ENCODE measurements around the gene PTDSS2. TPM values are rescaled to one million over a fixed set of nuclear protein-coding genes. Genes with fewer than 3 reads are reported as not detected.
"Not testable (repeated sequence)": the region's sequence is repeated elsewhere in the genome, so short reads cannot be mapped to it uniquely, and the experiment has no call there.

Gene PTDSS2
- total RNA-seq, 1 experiment from 2014 or later: 49.5 TPM

DNA sequence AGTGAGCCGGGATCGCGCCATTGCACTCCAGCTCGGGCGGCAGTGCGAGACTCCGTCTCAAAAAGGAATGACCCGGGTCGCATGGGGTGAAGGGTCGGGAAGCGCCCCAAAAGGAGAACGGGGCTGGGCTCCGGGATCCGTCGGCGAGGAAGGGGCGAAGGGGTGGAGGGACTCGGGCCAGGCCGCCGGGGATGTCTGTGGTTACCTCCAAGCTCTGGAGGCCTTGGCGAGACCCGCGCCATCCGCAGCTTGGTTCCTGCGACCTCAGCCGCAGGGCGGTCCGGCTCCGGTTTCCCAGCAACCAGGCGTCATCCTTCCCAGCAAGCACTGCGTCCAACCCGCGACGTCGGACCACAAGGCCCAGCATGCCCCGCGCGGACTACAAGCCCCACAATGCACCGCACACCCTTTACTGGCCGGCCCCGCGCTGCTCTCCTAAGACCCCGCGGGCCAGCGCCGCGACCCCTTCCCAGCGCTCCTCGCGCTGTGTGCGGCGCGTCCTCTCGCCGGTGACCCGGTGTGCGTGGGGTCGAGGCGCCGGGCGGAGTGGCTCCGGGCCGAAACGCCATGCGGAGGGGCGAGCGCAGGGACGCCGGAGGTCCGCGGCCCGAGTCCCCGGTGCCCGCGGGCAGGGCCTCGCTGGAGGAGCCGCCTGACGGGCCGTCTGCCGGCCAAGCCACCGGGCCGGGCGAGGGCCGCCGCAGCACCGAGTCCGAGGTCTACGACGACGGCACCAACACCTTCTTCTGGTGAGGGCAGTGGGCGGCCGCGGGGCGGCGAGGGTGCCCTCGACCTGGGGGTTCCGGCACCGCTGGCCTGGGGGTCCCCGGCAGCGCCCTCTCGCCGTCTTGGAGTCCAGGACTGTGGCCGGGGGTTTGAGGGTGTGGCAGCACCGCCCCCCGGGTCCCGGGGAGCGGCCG, at the start of gene PTDSS2 (continued):
- TF ChIP-seq, protein P1, sequence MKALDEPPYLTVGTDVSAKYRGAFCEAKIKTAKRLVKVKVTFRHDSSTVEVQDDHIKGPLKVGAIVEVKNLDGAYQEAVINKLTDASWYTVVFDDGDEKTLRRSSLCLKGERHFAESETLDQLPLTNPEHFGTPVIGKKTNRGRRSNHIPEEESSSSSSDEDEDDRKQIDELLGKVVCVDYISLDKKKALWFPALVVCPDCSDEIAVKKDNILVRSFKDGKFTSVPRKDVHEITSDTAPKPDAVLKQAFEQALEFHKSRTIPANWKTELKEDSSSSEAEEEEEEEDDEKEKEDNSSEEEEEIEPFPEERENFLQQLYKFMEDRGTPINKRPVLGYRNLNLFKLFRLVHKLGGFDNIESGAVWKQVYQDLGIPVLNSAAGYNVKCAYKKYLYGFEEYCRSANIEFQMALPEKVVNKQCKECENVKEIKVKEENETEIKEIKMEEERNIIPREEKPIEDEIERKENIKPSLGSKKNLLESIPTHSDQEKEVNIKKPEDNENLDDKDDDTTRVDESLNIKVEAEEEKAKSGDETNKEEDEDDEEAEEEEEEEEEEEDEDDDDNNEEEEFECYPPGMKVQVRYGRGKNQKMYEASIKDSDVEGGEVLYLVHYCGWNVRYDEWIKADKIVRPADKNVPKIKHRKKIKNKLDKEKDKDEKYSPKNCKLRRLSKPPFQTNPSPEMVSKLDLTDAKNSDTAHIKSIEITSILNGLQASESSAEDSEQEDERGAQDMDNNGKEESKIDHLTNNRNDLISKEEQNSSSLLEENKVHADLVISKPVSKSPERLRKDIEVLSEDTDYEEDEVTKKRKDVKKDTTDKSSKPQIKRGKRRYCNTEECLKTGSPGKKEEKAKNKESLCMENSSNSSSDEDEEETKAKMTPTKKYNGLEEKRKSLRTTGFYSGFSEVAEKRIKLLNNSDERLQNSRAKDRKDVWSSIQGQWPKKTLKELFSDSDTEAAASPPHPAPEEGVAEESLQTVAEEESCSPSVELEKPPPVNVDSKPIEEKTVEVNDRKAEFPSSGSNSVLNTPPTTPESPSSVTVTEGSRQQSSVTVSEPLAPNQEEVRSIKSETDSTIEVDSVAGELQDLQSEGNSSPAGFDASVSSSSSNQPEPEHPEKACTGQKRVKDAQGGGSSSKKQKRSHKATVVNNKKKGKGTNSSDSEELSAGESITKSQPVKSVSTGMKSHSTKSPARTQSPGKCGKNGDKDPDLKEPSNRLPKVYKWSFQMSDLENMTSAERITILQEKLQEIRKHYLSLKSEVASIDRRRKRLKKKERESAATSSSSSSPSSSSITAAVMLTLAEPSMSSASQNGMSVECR (CRISPR knock-in tag; IDR thresholded peaks at IDR 0.05; ENCODE audit: borderline replicate concordance): peak; percentile 80; the same call in 1 of the 2 replicates
- TF ChIP-seq, protein P2, sequence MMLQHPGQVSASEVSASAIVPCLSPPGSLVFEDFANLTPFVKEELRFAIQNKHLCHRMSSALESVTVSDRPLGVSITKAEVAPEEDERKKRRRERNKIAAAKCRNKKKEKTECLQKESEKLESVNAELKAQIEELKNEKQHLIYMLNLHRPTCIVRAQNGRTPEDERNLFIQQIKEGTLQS (CRISPR knock-in tag; conservative IDR thresholded peaks at IDR 0.05): no peak
- TF ChIP-seq, protein P3, sequence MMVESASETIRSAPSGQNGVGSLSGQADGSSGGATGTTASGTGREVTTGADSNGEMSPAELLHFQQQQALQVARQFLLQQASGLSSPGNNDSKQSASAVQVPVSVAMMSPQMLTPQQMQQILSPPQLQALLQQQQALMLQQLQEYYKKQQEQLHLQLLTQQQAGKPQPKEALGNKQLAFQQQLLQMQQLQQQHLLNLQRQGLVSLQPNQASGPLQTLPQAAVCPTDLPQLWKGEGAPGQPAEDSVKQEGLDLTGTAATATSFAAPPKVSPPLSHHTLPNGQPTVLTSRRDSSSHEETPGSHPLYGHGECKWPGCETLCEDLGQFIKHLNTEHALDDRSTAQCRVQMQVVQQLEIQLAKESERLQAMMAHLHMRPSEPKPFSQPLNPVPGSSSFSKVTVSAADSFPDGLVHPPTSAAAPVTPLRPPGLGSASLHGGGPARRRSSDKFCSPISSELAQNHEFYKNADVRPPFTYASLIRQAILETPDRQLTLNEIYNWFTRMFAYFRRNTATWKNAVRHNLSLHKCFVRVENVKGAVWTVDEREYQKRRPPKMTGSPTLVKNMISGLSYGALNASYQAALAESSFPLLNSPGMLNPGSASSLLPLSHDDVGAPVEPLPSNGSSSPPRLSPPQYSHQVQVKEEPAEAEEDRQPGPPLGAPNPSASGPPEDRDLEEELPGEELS (CRISPR knock-in tag; IDR thresholded peaks at IDR 0.05): no peak
- TF ChIP-seq ZNF219 (CRISPR knock-in tag; IDR thresholded peaks at IDR 0.05; ENCODE audit: borderline replicate concordance) (no peak), ELF4 (CRISPR knock-in tag; IDR thresholded peaks at IDR 0.05; ENCODE audit: low read depth) (0 out of 2 replicates have a peak, but pooled peaks have one; percentile 48), ZNF396 (CRISPR knock-in tag; IDR thresholded peaks at IDR 0.05; ENCODE audit: borderline replicate concordance) (no peak), TEAD1 (CRISPR knock-in tag; IDR thresholded peaks at IDR 0.05) (peak; percentile 81; the same call in 1 of the 2 replicates), RELA (CRISPR knock-in tag; IDR thresholded peaks at IDR 0.05; ENCODE audit: borderline replicate concordance) (0 out of 2 replicates have a peak, but pooled peaks have one; percentile 20), RORB (CRISPR knock-in tag; IDR thresholded peaks at IDR 0.05) (no peak), CBFB (CRISPR knock-in tag; IDR thresholded peaks at IDR 0.05; ENCODE audit: low read depth) (0 out of 2 replicates have a peak, but pooled peaks have one; percentile 76), NR2C2 (CRISPR knock-in tag; IDR thresholded peaks at IDR 0.05) (peak; percentile 79), NR3C1 (CRISPR knock-in tag; conservative IDR thresholded peaks at IDR 0.05; ENCODE audit: low read depth) (peak; percentile 72; the same call in 1 of the 2 replicates)
- TF ChIP-seq, protein P4, sequence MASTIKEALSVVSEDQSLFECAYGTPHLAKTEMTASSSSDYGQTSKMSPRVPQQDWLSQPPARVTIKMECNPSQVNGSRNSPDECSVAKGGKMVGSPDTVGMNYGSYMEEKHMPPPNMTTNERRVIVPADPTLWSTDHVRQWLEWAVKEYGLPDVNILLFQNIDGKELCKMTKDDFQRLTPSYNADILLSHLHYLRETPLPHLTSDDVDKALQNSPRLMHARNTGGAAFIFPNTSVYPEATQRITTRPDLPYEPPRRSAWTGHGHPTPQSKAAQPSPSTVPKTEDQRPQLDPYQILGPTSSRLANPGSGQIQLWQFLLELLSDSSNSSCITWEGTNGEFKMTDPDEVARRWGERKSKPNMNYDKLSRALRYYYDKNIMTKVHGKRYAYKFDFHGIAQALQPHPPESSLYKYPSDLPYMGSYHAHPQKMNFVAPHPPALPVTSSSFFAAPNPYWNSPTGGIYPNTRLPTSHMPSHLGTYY (CRISPR knock-in tag; IDR thresholded peaks at IDR 0.05): no peak
- TF ChIP-seq, protein P5, sequence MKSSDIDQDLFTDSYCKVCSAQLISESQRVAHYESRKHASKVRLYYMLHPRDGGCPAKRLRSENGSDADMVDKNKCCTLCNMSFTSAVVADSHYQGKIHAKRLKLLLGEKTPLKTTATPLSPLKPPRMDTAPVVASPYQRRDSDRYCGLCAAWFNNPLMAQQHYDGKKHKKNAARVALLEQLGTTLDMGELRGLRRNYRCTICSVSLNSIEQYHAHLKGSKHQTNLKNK (CRISPR knock-in tag; IDR thresholded peaks at IDR 0.05): no peak
- TF ChIP-seq, protein P6, sequence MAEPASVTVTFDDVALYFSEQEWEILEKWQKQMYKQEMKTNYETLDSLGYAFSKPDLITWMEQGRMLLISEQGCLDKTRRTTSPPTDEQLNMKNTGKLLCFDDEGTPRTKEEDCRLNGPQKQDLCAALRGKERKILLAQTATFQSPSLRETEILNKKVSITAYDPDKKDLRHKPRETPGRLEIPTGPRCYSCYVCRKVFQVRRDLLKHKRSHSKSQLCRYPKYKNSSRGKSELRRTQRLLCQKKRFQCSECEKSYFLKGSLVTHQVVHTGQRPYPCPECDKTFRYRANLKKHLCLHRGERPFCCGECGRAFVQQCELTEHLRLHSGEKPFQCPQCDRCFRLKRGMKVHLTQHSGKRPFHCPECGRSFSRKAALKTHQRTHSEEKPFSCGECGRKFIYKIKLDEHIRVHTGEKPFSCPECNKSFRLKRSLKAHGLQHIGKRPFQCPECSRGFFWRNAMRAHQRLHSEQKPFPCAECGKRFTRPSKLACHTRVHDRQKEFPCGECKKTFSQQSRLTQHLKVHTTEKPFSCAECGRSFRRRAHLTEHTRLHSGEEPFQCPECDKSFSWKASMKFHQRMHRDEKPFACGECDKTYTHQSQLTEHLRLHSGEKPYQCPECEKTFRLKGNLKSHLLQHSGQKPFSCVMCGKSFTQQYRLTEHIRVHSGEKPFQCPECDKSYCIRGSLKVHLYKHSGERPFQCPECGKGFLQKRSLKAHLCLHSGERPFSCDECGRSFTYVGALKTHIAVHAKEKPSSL (CRISPR knock-in tag; conservative IDR thresholded peaks at IDR 0.05): no peak
- TF ChIP-seq, protein P7, sequence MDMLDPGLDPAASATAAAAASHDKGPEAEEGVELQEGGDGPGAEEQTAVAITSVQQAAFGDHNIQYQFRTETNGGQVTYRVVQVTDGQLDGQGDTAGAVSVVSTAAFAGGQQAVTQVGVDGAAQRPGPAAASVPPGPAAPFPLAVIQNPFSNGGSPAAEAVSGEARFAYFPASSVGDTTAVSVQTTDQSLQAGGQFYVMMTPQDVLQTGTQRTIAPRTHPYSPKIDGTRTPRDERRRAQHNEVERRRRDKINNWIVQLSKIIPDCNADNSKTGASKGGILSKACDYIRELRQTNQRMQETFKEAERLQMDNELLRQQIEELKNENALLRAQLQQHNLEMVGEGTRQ (CRISPR knock-in tag; IDR thresholded peaks at IDR 0.05): peak; percentile 56
- TF ChIP-seq, protein P8, sequence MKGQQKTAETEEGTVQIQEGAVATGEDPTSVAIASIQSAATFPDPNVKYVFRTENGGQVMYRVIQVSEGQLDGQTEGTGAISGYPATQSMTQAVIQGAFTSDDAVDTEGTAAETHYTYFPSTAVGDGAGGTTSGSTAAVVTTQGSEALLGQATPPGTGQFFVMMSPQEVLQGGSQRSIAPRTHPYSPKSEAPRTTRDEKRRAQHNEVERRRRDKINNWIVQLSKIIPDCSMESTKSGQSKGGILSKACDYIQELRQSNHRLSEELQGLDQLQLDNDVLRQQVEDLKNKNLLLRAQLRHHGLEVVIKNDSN (CRISPR knock-in tag; IDR thresholded peaks at IDR 0.05): peak; percentile 46; the same call in 1 of the 2 replicates

DNA sequence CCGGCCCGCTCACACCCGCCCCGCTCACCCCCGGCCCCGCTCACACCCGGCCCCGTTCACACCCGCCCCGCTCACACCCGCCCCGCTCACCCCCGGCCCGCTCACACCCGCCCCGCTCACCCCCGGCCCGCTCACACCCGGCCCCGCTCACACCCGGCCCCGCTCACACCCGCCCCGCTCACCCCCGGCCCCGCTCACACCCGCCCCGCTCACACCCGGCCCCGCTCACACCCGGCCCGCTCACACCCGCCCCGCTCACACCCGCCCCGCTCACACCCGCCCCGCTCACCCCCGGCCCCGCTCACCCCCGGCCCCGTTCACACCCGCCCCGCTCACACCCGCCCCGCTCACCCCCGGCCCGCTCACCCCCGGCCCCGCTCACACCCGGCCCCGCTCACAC, 48.9 kb upstream of the PTDSS2 start:
- POLR2A ChIA-PET; H3K9me3 Mint-ChIP-seq; H3K4me3 Mint-ChIP-seq; H3K4me1 Mint-ChIP-seq; ATAC-seq; H3K27me3 Mint-ChIP-seq (ENCODE audit: low read depth); H3K27ac Mint-ChIP-seq; CTCF ChIA-PET; DNase-seq (ENCODE audit: low spot score): not testable (repeated sequence)
- peaks cover 11% of the 10 kb centered on the region for H3K36me3 Mint-ChIP-seq
